Measurements from ENCODE around the gene POLR3C.

Gene POLR3C

GRCh38 chr1:145837656-145838055 is 13.7 kb downstream of the POLR3C start:
- Histone ChIP-seq H3K27ac (no peak overlapping the region), H3K27me3 (no peaks in the 10 kb centered on the region), H4K20me1 (peaks cover 0 to 35% (median 5%) of the 10 kb centered on the region in 11 experiments; a peak in 9 of 22 replicates), H3K9me3 (replicated peaks in 1 of 11) (no peaks in the 10 kb centered on the region), H3K4me2 (no peak overlapping the region), H3K36me3 (peaks cover 99 to 100% (median 100%) of the 10 kb centered on the region in 11 experiments), H3K9ac (no peak overlapping the region), H3K4me3 (no peak overlapping the region), H3K4me1 (no peaks in the 10 kb centered on the region)
- TF ChIP-seq Cebpa-rat (IDR thresholded peaks at IDR 0.05) = no peak

GRCh38 chr1:145843031-145843430 is 19.0 kb downstream of the POLR3C start:
- Histone ChIP-seq H3K9ac (no peak overlapping the region), H4K20me1 (peaks cover 0 to 31% (median 8%) of the 10 kb centered on the region in 11 experiments; a peak in 8 of 22 replicates), H3K4me3 (no peak overlapping the region), H3K27me3 (no peaks in the 10 kb centered on the region), H3K9me3 (replicated peaks in 1 of 11) (no peaks in the 10 kb centered on the region), H3K4me1 (peaks cover 19 to 36% (median 25%) of the 10 kb centered on the region in 10 experiments), H3K27ac (no peak overlapping the region), H3K36me3 (peaks cover 57 to 71% (median 64%) of the 10 kb centered on the region in 11 experiments), H3K4me2 (0 out of 22 replicates have a peak overlapping the region, but pooled peaks of 1 of the 11 experiments have one; percentile 99)
- TF ChIP-seq Cebpa-rat (IDR thresholded peaks at IDR 0.05) = no peak

- Histone ChIP-seq H3K27ac (peak overlapping the region in 10 of 11 experiments; percentile 47 to 82 (median 70); a peak in 17 of 22 replicates), H3K36me3 (peaks cover 56 to 71% (median 64%) of the 10 kb centered on the region in 11 experiments), H3K4me2 (peak overlapping the region; percentile 87 to 100 (median 96)), H3K4me1 (peaks cover 19 to 36% (median 25%) of the 10 kb centered on the region in 10 experiments), H3K27me3 (no peaks in the 10 kb centered on the region), H3K9ac (peak overlapping the region; percentile 65 to 85 (median 80)), H3K4me3 (peak overlapping the region; percentile 59 to 75 (median 63)), H3K9me3 (replicated peaks in 1 of 11) (no peaks in the 10 kb centered on the region), H4K20me1 (peaks cover 0 to 25% (median 8%) of the 10 kb centered on the region in 11 experiments; a peak in 9 of 22 replicates)
- TF ChIP-seq Cebpa-rat (IDR thresholded peaks at IDR 0.05) = no peak
Measured at GRCh38 chr1:145845144-145845513, 21.1 kb downstream of the POLR3C start.

GRCh38 chr1:145845514-145846161 is 21.6 kb downstream of the POLR3C start, which contains the start of gene NUDT17:
Gene NUDT17, plus strand, starts transcription at chr1:145845630. Its CDS starts 11 bp downstream, at chr1:145845641.
- Histone ChIP-seq H3K9ac (peak within 1 kb of the TSS; percentile 65 to 85 (median 80)), H3K36me3 (peaks cover 56 to 71% (median 64%) of the 10 kb centered on the region in 11 experiments)

GRCh38 chr1:145846201-145846612 is 22.2 kb downstream of the POLR3C start:
- Histone ChIP-seq H3K4me2 (peak overlapping the region; percentile 87 to 100 (median 96)), H3K4me3 (peak overlapping the region; percentile 59 to 75 (median 63)), H3K27me3 (no peaks in the 10 kb centered on the region), H3K27ac (peak overlapping the region in 10 of 11 experiments; percentile 61 to 82 (median 72); a peak in 20 of 22 replicates), H3K9ac (peak overlapping the region; percentile 65 to 85 (median 80)), H3K9me3 (replicated peaks in 1 of 11) (no peaks in the 10 kb centered on the region), H3K36me3 (peaks cover 56 to 71% (median 64%) of the 10 kb centered on the region in 11 experiments), H3K4me1 (peaks cover 19 to 36% (median 25%) of the 10 kb centered on the region in 10 experiments), H4K20me1 (peaks cover 0 to 24% (median 8%) of the 10 kb centered on the region in 11 experiments; a peak in 9 of 22 replicates)
- TF ChIP-seq Cebpa-rat (IDR thresholded peaks at IDR 0.05) = no peak

More at GRCh38 chr1:145845514-145846161, 21.6 kb downstream of the POLR3C start, which contains the start of gene NUDT17:
- Histone ChIP-seq H3K4me2 (peak within 1 kb of the TSS; percentile 87 to 100 (median 96)), H3K9me3 (replicated peaks in 1 of 11) (no peaks in the 10 kb centered on the region), H3K4me1 (peaks cover 19 to 36% (median 25%) of the 10 kb centered on the region in 10 experiments), H4K20me1 (peaks cover 0 to 25% (median 8%) of the 10 kb centered on the region in 11 experiments; a peak in 9 of 22 replicates), H3K4me3 (peak within 1 kb of the TSS; percentile 59 to 75 (median 63)), H3K27ac (peak within 1 kb of the TSS; percentile 47 to 82 (median 72); a peak in 21 of 22 replicates), H3K27me3 (no peaks in the 10 kb centered on the region)
- no peak for TF ChIP-seq Cebpa-rat (IDR thresholded peaks at IDR 0.05)

GRCh38 chr1:145847827-145848226 is 23.8 kb downstream of the POLR3C start:
- Histone ChIP-seq H3K9ac (no peak overlapping the region), H3K27ac (no peak overlapping the region), H3K4me3 (no peak overlapping the region), H3K4me1 (peaks cover 19 to 36% (median 25%) of the 10 kb centered on the region in 10 experiments), H3K9me3 (replicated peaks in 1 of 11) (no peaks in the 10 kb centered on the region), H3K36me3 (peaks cover 56 to 70% (median 63%) of the 10 kb centered on the region in 11 experiments), H4K20me1 (peaks cover 0 to 21% (median 8%) of the 10 kb centered on the region in 11 experiments; a peak in 8 of 22 replicates), H3K27me3 (no peaks in the 10 kb centered on the region), H3K4me2 (no peak overlapping the region)
- no peak for TF ChIP-seq Cebpa-rat (IDR thresholded peaks at IDR 0.05)

- no peak overlapping the region for H3K4me3 ChIP-seq
- no peak for TF ChIP-seq Cebpa-rat (IDR thresholded peaks at IDR 0.05)
- no peak overlapping the region for H3K4me2 ChIP-seq
- peaks cover 62 to 75% (median 71%) of the 10 kb centered on the region in 11 experiments for H3K36me3 ChIP-seq
- peaks cover 13 to 21% (median 19%) of the 10 kb centered on the region in 10 experiments for H3K4me1 ChIP-seq
- H3K27ac ChIP-seq = no peak overlapping the region
- peaks cover 0 to 16% (median 4%) of the 10 kb centered on the region in 11 experiments; a peak in 8 of 22 replicates for H4K20me1 ChIP-seq
- H3K9me3 ChIP-seq (replicated peaks in 1 of 11) = no peaks in the 10 kb centered on the region
- no peaks in the 10 kb centered on the region for H3K27me3 ChIP-seq
- no peak overlapping the region for H3K9ac ChIP-seq
Measured at GRCh38 chr1:145849356-145850160, 25.6 kb downstream of the POLR3C start.

GRCh38 chr1:145855426-145855948 is 31.5 kb downstream of the POLR3C start:
- no peak for TF ChIP-seq Cebpa-rat (IDR thresholded peaks at IDR 0.05)
- H3K36me3 ChIP-seq = peaks cover 59 to 68% (median 63%) of the 10 kb centered on the region in 11 experiments
- no peak overlapping the region for H3K9ac ChIP-seq

More at GRCh38 chr1:145855426-145855948, 31.5 kb downstream of the POLR3C start:
- Histone ChIP-seq H3K9me3 (replicated peaks in 1 of 11) (no peaks in the 10 kb centered on the region), H3K27ac (no peak overlapping the region), H3K4me3 (no peak overlapping the region), H3K27me3 (no peaks in the 10 kb centered on the region), H4K20me1 (peaks cover 0 to 6% (median 0%) of the 10 kb centered on the region in 11 experiments; a peak in 2 of 22 replicates), H3K4me2 (no peak overlapping the region), H3K4me1 (peaks cover 9 to 23% (median 21%) of the 10 kb centered on the region in 10 experiments)

All from BLaER1 treated with 17β-estradiol and CSF1 and Interleukin-3, amounts not matched to agents 10 nM and 100 nM (cell line).